PFSK-1 (cell line): ENCODE data around the gene CTU1.

ENCODE experiments used
- POLR2AphosphoS5 ChIP-seq: IDR thresholded peaks from 2 replicates; pipeline ENCODE4 v1.6.1; 2012; ENCODE audit warnings: low read depth, mild to moderate bottlenecking, control low read depth, low read length, moderate library complexity
- REST ChIP-seq, 2 experiments: IDR thresholded peaks; 2 replicates each; pipeline versions ENCODE4 v1.6.1 to v1.8.0; 2011 to 2012; ENCODE audit warnings: low read depth in 2 of 2, low read length in 2 of 2, control low read depth in 1 of 2, inconsistent platforms in 1 of 2, mild to moderate bottlenecking in 1 of 2, moderate library complexity in 1 of 2; ENCODE audit not compliant: insufficient read depth in 1 of 2
- SIN3A ChIP-seq: IDR thresholded peaks from 2 replicates; pipeline ENCODE4 v1.6.1; 2012; ENCODE audit warnings: mild to moderate bottlenecking, low read length, moderate library complexity, borderline replicate concordance; ENCODE audit not compliant: insufficient read depth
- TAF1 ChIP-seq: IDR thresholded peaks from 2 replicates; pipeline ENCODE4 v1.6.1; 2012; ENCODE audit warnings: low read length, control low read depth, borderline replicate concordance; ENCODE audit not compliant: insufficient read depth

- TF ChIP-seq REST (IDR thresholded peaks at IDR 0.05; ENCODE audit: insufficient read depth in 1 of 2, low read depth in 2 of 2, low read length in 2 of 2) (no peak), TAF1 (no peak), POLR2AphosphoS5 (no peak), SIN3A (no peak)
These were observed 43.5 kb downstream of the CTU1 start, which contains the start of gene KLK13 for GRCh38 chr19:51064534-51065220.
